IPS DF 4.7 (cell line): Measurements from ENCODE around the gene MAP3K5.

Experiments
- DNase-seq: peaks from one replicate; pipeline ENCODE4 v3.0.0-alpha.2; 2013; ENCODE audit warnings: low spot score; ENCODE audit errors: extremely low read depth

MAP3K5 gene

GRCh38 chr6:136750696-136751521, 41.4 kb downstream of the MAP3K5 start:
- no peak for DNase-seq

GRCh38 chr6:136749359-136749997, 42.8 kb downstream of the MAP3K5 start:
- DNase-seq = no peak

GRCh38 chr6:136747507-136747906, 44.8 kb downstream of the MAP3K5 start:
- DNase-seq = no peak

GRCh38 chr6:136745300-136745699, 47.0 kb downstream of the MAP3K5 start:
- DNase-seq = no peak

- DNase-seq = no peak
Observed at GRCh38 chr6:136744889-136745288, 47.4 kb downstream of the MAP3K5 start.

- DNase-seq = no peak
Observed at GRCh38 chr6:136742125-136742524, 50.2 kb downstream of the MAP3K5 start.

GRCh38 chr6:136740050-136740974, 52.0 kb downstream of the MAP3K5 start:
- no peak for DNase-seq

GRCh38 chr6:136739501-136739900, 52.8 kb downstream of the MAP3K5 start:
- DNase-seq = no peak

GRCh38 chr6:136739071-136739470, 53.2 kb downstream of the MAP3K5 start:
- DNase-seq = no peak

GRCh38 chr6:136738692-136739057, 53.6 kb downstream of the MAP3K5 start:
- DNase-seq = no peak

- DNase-seq = no peak
Observed at GRCh38 chr6:136737871-136738691, 54.2 kb downstream of the MAP3K5 start.

- DNase-seq = no peak
Observed at GRCh38 chr6:136737374-136737844, 54.9 kb downstream of the MAP3K5 start.

GRCh38 chr6:136736281-136736960, 55.9 kb downstream of the MAP3K5 start:
- no peak for DNase-seq

GRCh38 chr6:136734977-136735376, 57.3 kb downstream of the MAP3K5 start:
- no peak for DNase-seq

- DNase-seq = no peak
Observed at GRCh38 chr6:136732889-136733288, 59.4 kb downstream of the MAP3K5 start.

GRCh38 chr6:136729832-136730231, 62.4 kb downstream of the MAP3K5 start:
- DNase-seq = no peak

- DNase-seq = no peak
Observed at GRCh38 chr6:136728976-136729515, 63.2 kb downstream of the MAP3K5 start.

- no peak for DNase-seq
Observed at GRCh38 chr6:136728033-136728939, 64.0 kb downstream of the MAP3K5 start.
